Measurements from ENCODE around the gene RPN2. TPM values are rescaled to one million over a fixed set of nuclear protein-coding genes. Genes with fewer than 3 reads are reported as not detected.

RPN2 gene
- total and polyA plus RNA-seq, 2 donors (not counting 3 experiments of a cell fraction or from before 2014, with no cell fraction given), result 283 to 530 TPM

GRCh38 chr20:37233548-37234253 is 54.6 kb downstream of the RPN2 start:
- H3K4me3 ChIP-seq (replicated peaks in 1 of 3; ENCODE audit: insufficient read depth in 1 of 3, low read depth in 1 of 3, low read length in 3 of 3), result no peak overlapping the region
- no peaks in the 10 kb centered on the region for H3K79me2 ChIP-seq (ENCODE audit: control insufficient read depth, insufficient read depth, low read length)
- CTCF ChIA-PET, result interaction anchor here (1.3 to 1.5 kb wide), 2 partner anchors 42 kb away, joined by 4 read pairs; no protein-coding TSS in a partner anchor
- H3K9ac ChIP-seq (replicated peaks; ENCODE audit: extremely low read depth, insufficient read depth, low read length), result no peak overlapping the region
- no peaks in the 10 kb centered on the region for H3K9me1 ChIP-seq (replicated peaks; ENCODE audit: control insufficient read depth, extremely low read depth, insufficient read depth, low read length)
- no TSS peak for BruUV-seq (replicated peaks)
- H3K9me3 ChIP-seq (replicated peaks; ENCODE audit: control insufficient read depth, insufficient read depth, low read length), result no peaks in the 10 kb centered on the region
- no peak overlapping the region for H3K4me2 ChIP-seq (ENCODE audit: insufficient read depth, low read length)
- no peaks in the 10 kb centered on the region for H3K27me3 ChIP-seq (ENCODE audit: control insufficient read depth in 2 of 2, insufficient read depth in 2 of 2, low read length in 2 of 2)
- peaks cover 42 to 49% of the 10 kb centered on the region in 2 experiments for H3K36me3 ChIP-seq (ENCODE audit: control insufficient read depth in 2 of 2, extremely low read depth in 1 of 2, insufficient read depth in 2 of 2, low read length in 2 of 2)
- H3K4me1 ChIP-seq (ENCODE audit: control insufficient read depth, extremely low read depth, insufficient read depth, low read length), result no peaks in the 10 kb centered on the region
- FAIRE-seq (no peak), DNase-seq (ENCODE audit: low read depth, low spot score) (no peak)
- intact Hi-C loops (cut with micrococcal nuclease), result no loop called here
- TF ChIP-seq POLR2A (IDR thresholded peaks at IDR 0.05; ENCODE audit: low read depth, low read length) (no peak), FOS (IDR thresholded peaks at IDR 0.05; ENCODE audit: borderline replicate concordance, insufficient read depth, low read length) (no peak), JUN (IDR thresholded peaks at IDR 0.05; ENCODE audit: borderline replicate concordance, insufficient read depth, insufficient read length, low read depth) (no peak), CTCF (IDR thresholded peaks at IDR 0.05; ENCODE audit: extremely low read depth in 1 of 2, insufficient read depth in 1 of 2, low read depth in 1 of 2, low read length in 2 of 2) (no peak), GATA2 (IDR thresholded peaks at IDR 0.05; ENCODE audit: insufficient read depth, insufficient read length, low read depth, low read length) (no peak), MYC (IDR thresholded peaks at IDR 0.05; ENCODE audit: low read depth, low read length) (no peak), EZH2 (IDR thresholded peaks at IDR 0.05; ENCODE audit: borderline replicate concordance, low read depth, low read length, severe bottlenecking) (no peak), POLR2AphosphoS5 (IDR thresholded peaks at IDR 0.05; ENCODE audit: insufficient read depth, low read depth, low read length) (no peak), MAX (IDR thresholded peaks at IDR 0.05; ENCODE audit: insufficient read depth, insufficient read length) (no peak)
- POLR2A ChIA-PET, result no interaction called here
- dilution Hi-C loops (cut with MboI; ENCODE audit: extremely low pct_ligation_motif_present, low sequenced_read_pairs), result no loop called here
- H4K20me1 ChIP-seq (replicated peaks; ENCODE audit: control insufficient read depth, extremely low read depth, insufficient read depth, low read length), result no peaks in the 10 kb centered on the region
- H3K27ac ChIP-seq (ENCODE audit: insufficient read depth, low read depth, low read length), result no peak overlapping the region
- H2AFZ ChIP-seq (ENCODE audit: low read depth, low read length), result no peak overlapping the region
